ENCODE data around the gene MEIG1.
"Not testable (repeated sequence)": the region's sequence is repeated elsewhere in the genome, so short reads cannot be mapped to it uniquely, and the experiment has no call there.

Gene MEIG1

GRCh38 chr10:14958872-14959220 lies 342 bp upstream of the MEIG1 start:
- no peak for DNase-seq

- DNase-seq: no peak
Observed at GRCh38 chr10:14967897-14968296, 8.7 kb downstream of the MEIG1 start.

- no peak for DNase-seq
Observed at GRCh38 chr10:14971867-14972448, 12.8 kb downstream of the MEIG1 start.

DNA sequence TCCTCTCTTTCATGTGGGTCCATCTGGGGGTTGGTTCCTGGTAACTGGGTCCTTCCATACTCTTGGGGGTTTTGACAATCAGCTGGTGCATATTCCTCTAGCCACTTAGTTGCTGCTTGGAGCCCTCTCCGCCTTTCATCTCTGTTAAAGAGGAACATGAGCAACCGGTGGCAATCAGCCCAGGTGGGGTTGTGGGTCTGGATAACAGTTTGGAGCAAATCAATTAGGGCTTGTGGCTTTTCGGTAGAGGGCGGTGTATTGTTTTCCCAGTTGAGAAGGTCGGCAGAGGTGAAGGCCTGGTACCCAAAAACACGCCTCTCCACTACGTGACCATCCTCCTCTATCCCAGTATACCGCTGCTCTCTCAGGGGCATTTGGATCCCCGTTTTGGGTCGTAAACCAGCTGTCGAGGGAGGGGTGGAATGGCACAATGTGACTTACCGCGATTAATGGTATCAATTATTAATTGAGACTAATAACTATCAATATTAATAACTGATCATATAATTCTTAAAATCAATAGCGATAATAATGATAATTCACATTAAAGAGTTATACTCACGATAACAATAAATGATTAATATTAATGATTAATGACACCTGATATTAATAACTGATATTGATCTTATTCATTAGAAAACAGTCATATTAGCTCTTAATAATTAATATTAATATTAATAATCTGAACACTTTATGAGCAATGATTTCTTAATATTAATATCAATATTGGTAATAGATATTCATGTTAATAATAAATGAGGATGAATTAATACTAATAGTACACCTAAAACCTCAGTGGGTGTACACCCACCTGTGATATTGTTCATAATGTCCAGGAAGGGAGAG lies 15.2 kb downstream of the MEIG1 start:
- DNase-seq: not testable (repeated sequence)

- no peak for DNase-seq
Observed at GRCh38 chr10:14975672-14976273, 16.6 kb downstream of the MEIG1 start.

GRCh38 chr10:14982744-14983143 lies 23.6 kb downstream of the MEIG1 start:
- no peak for DNase-seq

DNA sequence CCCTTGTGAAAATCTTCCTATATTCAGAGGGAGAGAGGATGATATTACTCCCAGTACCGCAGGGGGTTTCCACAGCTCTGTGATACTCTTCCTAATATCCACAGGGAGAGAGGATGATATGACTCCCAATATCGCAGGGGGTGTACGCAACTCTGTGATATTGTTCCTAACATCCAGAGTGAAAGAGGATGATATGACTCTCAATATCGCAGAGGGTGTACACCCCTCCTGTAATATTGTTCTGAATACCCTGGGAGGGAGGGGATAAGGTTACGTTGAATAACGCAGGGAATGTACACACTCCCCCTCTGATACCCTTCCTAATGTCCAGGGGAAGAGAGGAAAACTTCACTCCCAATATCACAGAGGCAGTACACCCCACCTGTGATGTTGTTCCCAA lies 30.4 kb downstream of the MEIG1 start:
- not testable (repeated sequence) for DNase-seq

DNA sequence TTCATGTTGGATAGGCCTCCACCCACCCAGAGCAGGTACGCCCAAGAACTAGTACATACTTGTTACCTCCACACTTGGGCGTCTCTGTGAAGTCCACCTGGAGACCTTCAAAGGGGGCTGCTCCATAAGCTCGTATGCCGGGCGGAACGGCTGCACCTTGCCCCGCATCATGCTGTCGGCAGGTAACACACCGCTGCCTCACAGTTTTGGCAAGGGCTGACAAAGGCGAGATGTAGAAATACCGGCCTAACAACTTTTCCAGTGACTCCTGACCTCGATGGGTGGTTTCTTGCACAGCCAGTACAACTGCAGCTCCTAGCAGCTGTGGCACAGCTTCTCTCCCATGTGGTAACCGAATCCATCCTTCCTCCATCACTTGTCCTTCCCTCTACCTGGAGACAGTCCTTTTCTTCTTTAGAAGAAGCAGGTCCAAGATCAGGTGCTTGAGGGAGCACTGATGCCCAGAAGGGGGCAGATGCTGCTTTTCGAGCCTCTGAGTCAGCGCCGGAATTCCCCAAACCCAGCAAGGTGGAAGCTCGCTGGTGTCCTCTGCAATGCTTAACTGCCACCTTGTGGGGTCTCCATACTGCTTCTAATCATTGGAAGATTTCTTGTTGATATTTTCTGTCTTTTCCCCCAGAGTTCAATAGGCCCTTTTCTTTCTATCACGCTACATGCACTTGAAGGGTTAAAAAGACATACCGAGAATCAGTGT lies 32.0 kb downstream of the MEIG1 start:
- not testable (repeated sequence) for DNase-seq

DNA sequence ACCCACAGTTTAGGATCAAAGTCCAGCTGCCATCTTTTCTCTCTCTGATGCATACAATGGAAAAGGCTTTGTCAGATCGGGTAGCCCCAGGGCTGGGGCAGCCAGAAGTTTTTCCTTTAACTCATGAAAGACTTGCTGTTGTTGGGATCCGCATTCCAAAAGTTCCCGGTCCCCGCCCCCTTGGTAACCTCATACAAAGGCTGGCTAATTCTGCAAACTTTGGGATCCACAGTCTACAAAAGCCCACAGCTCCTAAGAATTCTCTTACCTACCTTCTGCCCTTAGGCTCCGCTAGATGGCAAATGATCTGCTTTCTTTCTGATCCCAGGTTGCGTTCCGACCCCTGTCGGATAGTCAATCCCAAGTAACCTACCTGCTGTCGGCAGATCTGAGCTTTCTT lies 33.1 kb downstream of the MEIG1 start:
- not testable (repeated sequence) for DNase-seq

GRCh38 chr10:14993500-14994455 lies 34.6 kb downstream of the MEIG1 start:
- not testable (repeated sequence) for DNase-seq

DNA sequence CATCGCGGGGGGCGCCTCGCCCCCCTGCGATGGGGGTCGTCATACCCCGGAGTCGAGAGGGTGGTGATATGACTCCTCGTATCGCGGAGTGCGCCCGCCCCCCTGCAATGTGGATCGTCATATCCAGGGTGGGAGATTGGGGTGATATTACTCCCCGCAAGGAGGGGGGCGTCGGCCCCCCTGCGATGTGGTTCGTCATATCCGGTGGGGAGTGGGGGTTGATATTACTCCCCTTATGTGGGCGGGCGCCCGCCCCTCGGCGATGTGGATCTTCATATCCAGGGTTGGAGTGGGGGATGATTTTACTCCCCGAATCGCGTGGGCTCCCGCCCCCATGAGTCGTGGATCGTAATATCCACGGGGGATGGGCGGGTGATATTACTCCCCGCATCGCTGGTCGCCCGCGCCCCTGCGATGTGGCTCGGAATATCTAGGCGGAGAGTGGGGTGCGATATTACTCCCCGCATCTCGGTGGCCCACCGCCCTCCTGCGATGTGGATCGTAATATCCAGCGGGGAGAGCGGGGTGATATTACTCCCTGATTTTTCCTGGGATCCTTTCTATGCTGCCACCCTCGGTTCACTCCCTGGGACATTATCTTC lies 36.9 kb downstream of the MEIG1 start:
- DNase-seq: no peak

GRCh38 chr10:15013530-15013929 lies 54.3 kb downstream of the MEIG1 start:
- DNase-seq: not testable (repeated sequence)

DNA sequence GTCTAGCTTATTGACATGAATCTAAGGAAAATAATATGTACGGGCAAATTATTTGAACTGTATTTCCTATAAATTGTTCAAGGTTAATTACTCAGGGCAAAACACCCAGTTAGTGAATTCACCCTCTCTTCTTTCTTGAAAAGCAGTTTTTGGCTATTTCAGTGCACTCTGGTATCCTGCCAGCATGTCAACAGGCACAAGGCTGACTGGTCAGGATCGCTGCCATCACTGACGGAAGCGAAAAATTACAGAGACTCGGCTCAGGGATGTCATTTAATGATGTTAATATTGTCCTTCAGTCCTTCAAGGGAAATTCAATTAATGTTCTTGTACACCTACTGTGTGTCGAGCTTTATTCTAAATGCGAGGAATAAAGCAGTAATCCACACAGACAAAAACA lies 56.3 kb downstream of the MEIG1 start:
- DNase-seq: no peak

DNA sequence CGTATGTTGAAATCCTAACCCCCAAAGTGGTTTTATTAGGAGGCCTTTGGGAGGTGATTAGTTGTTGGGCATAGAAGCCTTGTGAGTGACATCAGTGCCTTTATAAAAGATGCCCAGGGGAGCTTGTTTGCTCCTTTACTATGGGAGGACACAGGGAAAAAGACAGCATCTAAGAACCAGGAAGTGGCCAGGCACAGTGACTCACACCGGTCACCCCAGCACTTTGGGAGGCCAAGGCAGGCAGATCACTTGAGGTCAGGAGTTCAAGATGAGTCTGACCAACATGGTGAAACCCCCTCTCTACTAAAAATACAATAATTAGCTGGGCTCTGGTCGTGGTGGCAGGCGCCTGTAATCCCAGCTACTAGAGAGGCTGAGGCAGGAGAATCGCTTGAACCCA lies 61.8 kb downstream of the MEIG1 start:
- DNase-seq: not testable (repeated sequence)
